ENCODE results near the gene DAD1. TPM values are rescaled to one million over a fixed set of nuclear protein-coding genes. Genes with fewer than 3 reads are reported as not detected.

Gene DAD1
- total RNA-seq, 4 donors from 2014 or later, result 52.0 to 173 (median 123) TPM

DNA sequence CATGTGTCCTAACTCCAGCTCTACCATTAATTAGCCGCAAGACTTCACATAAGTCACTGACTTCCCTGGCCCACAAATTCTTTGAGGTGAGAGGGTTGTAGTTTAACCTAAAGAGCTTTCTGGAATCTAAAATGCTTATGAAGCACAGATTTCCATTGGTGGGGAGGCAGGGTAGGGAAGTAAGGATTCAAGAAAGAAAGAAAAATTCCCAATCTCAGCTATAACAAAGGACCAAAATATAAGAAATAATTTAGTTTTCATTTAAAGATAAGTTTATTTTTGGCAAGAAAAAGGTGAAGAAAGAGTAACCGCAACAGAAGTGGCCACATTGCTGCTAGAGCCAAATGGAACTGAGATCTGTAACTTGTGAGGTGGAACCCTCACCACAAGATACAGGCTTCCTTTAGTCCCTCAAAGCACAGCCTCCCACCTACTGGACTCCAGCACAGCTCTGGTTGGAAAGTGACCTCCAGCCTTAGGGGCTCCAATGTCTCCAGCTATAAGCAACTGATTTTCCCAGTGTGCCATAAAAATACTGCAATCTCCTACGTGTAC is 23.6 kb downstream of the DAD1 start:
- DNase-seq, result peak in 1 of 3 donors; percentile 42
- Histone ChIP-seq H3K27me3 (no peaks in the 10 kb centered on the region), H3K9me3 (no peaks in the 10 kb centered on the region), H3K36me3 (peaks cover 0 to 21% (median 0%) of the 10 kb centered on the region in 3 donors), H3K4me3 (no peak overlapping the region), H3K27ac (peak overlapping the region; percentile 48 to 86 (median 62)), H3K4me1 (peaks cover 0 to 37% (median 12%) of the 10 kb centered on the region in 4 donors)
- TF ChIP-seq POLR2A (IDR thresholded peaks at IDR 0.05), result no peak
- TF ChIP-seq, protein P1, sequence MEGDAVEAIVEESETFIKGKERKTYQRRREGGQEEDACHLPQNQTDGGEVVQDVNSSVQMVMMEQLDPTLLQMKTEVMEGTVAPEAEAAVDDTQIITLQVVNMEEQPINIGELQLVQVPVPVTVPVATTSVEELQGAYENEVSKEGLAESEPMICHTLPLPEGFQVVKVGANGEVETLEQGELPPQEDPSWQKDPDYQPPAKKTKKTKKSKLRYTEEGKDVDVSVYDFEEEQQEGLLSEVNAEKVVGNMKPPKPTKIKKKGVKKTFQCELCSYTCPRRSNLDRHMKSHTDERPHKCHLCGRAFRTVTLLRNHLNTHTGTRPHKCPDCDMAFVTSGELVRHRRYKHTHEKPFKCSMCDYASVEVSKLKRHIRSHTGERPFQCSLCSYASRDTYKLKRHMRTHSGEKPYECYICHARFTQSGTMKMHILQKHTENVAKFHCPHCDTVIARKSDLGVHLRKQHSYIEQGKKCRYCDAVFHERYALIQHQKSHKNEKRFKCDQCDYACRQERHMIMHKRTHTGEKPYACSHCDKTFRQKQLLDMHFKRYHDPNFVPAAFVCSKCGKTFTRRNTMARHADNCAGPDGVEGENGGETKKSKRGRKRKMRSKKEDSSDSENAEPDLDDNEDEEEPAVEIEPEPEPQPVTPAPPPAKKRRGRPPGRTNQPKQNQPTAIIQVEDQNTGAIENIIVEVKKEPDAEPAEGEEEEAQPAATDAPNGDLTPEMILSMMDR (IDR thresholded peaks at IDR 0.05), result no peak

DNA sequence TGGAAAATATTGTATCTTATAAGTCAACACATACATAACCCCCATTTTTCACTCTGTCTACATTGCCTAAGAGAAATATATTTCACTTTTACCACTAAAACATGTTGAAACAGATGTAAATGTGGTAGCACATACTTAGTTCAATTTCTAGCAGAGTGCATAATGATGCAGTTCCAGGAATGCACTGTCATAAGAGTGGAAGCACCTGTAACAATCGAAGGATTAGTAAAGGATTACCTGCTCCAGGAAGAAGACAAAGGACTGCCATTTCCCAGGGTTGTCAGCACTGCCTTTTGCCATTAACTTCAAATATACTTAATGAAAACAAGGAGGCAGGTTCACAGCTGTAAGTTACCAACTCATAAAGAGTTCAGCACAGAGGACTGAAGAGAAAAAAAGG is 24.6 kb downstream of the DAD1 start:
- no peak for TF ChIP-seq POLR2A (IDR thresholded peaks at IDR 0.05)
- TF ChIP-seq, protein P1 (IDR thresholded peaks at IDR 0.05), result no peak
- Histone ChIP-seq H3K36me3 (peaks cover 0 to 21% (median 0%) of the 10 kb centered on the region in 3 donors), H3K27me3 (no peaks in the 10 kb centered on the region), H3K9me3 (no peaks in the 10 kb centered on the region), H3K4me1 (peaks cover 0 to 44% (median 14%) of the 10 kb centered on the region in 4 donors), H3K4me3 (no peak overlapping the region), H3K27ac (peak overlapping the region; percentile 48 to 86 (median 62))
- DNase-seq, result no peak

DNA sequence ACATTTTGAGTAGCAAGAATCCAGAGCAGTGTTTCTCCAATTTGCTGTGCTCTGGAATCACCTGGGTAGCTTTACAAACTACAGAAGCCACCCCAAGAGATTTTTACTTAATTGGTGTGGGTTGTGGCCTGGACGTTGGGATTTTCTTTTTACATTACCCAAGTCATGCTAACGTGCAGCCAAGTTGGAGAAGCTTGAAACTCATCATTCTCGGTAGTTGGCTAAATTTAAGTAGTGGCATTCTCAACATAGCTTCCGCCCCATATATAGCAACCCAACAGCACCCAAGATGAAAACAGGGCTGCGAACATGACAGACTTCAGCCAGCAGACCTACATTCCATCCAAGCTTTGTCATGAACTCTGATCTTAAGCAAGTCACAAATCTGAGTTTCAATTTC is 25.0 kb downstream of the DAD1 start:
- TF ChIP-seq, protein P1 (IDR thresholded peaks at IDR 0.05), result no peak
- no peak for TF ChIP-seq POLR2A (IDR thresholded peaks at IDR 0.05)
- Histone ChIP-seq H3K4me1 (peaks cover 0 to 49% (median 17%) of the 10 kb centered on the region in 4 donors), H3K27ac (peak overlapping the region; percentile 19 to 86 (median 52)), H3K4me3 (no peak overlapping the region), H3K27me3 (no peaks in the 10 kb centered on the region), H3K36me3 (peaks cover 0 to 20% (median 0%) of the 10 kb centered on the region in 3 donors), H3K9me3 (no peaks in the 10 kb centered on the region)
- peak in 1 of 3 donors; percentile 17 for DNase-seq

DNA sequence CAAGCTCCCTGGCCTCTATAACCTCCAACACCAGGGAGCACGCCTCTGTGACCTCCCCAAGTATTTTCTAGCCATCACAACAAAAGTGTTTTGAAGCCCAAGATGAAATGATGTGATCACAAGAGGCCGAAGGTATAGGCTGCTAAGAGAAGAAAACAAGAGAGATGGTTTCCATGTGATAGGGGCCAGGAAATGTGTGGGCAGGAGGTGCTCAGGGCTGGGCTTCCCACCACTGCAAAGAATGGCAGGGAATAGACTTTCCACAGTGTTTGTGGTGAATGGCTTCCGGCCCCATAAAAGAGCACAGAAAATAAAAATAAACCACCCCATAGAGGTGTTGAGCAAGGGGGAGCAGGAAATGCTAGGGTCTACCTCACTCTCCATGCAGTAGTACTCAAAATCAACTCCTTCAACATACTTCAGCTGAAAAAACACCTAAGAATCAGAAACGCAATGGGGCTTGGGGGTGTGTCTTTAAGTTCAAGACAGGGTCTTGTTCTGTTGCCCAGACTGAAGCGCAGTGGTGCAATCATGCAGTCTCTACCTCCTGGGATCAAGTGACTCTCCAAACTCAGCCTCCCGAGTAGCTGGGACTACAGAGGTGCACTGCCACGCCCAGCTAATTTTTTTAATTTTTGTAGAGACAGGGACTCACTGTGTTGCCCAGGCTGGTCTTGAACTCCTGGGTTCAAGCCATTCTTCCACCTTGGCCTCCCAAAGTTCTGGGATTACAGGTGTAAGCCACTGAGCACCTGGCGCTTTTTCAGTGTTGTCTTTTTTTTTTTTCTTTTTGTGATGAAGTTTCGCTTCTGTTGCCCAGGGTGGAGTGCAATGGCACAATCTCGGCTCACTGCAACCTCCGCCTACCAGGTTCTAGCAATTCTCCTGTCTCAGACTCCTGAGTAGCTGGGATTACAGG is 27.1 kb downstream of the DAD1 start:
- Histone ChIP-seq H3K4me3 (no peak overlapping the region), H3K9me3 (no peaks in the 10 kb centered on the region), H3K27me3 (no peaks in the 10 kb centered on the region), H3K36me3 (peaks cover 0 to 18% (median 0%) of the 10 kb centered on the region in 3 donors), H3K27ac (peak overlapping the region; percentile 72 to 86 (median 82)), H3K4me1 (peaks cover 0 to 52% (median 29%) of the 10 kb centered on the region in 4 donors)
- DNase-seq, result peak in 2 of 3 donors; percentile 78 to 85
- peak in 1 of 2 donors; percentile 22 for TF ChIP-seq POLR2A (IDR thresholded peaks at IDR 0.05)
- TF ChIP-seq, protein P1 (IDR thresholded peaks at IDR 0.05), result no peak

DNA sequence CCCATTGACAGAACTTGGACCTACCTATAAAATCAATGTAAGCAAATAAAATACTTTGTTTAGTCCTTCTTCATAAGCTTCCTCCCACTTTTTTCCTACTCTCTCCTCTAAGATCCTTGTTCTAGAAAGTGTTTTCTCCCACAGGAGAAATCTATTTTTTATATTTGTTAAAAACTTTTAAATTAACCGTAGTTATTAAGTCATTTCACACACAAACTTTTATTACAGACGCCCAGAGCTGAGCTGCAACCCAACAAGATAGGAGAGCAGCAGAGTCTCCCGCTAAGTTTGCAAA is 27.7 kb downstream of the DAD1 start:
- H3K27ac ChIP-seq, result peak overlapping the region; percentile 72 to 86 (median 82)
- H3K4me1 ChIP-seq, result peaks cover 0 to 55% (median 32%) of the 10 kb centered on the region in 4 donors
- DNase-seq, result no peak
- H3K27me3 ChIP-seq, result no peaks in the 10 kb centered on the region
- H3K4me3 ChIP-seq, result no peak overlapping the region
- H3K9me3 ChIP-seq, result no peaks in the 10 kb centered on the region
- TF ChIP-seq POLR2A (IDR thresholded peaks at IDR 0.05), result no peak
- TF ChIP-seq, protein P1 (IDR thresholded peaks at IDR 0.05), result no peak
- peaks cover 0 to 17% (median 0%) of the 10 kb centered on the region in 3 donors for H3K36me3 ChIP-seq
